Measurements from ENCODE around the gene CUL7.

The CUL7 gene

DNA sequence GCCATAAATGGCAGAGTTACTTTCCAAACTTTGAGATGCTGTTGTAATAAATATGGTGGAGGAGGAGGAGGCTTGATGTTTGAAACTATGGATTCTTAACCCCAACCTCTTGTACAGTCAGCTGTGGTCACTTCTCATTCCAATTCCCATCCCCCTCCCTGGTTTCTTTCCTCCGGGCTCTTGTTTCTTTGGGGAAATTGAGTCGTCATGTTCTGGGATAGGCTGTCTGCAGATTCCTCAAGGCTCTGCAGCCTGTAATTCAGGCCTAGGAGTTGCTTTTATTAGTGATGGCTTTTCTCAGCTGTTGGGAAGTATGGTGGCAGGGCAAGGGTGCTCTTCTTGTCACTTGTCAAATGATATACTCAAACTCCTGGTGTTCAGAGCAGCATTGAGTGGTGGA is 25.0 kb upstream of the CUL7 start:
- POLR2A ChIA-PET: no interaction called here
- TF ChIP-seq, protein P1, sequence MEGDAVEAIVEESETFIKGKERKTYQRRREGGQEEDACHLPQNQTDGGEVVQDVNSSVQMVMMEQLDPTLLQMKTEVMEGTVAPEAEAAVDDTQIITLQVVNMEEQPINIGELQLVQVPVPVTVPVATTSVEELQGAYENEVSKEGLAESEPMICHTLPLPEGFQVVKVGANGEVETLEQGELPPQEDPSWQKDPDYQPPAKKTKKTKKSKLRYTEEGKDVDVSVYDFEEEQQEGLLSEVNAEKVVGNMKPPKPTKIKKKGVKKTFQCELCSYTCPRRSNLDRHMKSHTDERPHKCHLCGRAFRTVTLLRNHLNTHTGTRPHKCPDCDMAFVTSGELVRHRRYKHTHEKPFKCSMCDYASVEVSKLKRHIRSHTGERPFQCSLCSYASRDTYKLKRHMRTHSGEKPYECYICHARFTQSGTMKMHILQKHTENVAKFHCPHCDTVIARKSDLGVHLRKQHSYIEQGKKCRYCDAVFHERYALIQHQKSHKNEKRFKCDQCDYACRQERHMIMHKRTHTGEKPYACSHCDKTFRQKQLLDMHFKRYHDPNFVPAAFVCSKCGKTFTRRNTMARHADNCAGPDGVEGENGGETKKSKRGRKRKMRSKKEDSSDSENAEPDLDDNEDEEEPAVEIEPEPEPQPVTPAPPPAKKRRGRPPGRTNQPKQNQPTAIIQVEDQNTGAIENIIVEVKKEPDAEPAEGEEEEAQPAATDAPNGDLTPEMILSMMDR (IDR thresholded peaks at IDR 0.05; ENCODE audit: control extremely low read depth, extremely low read depth, low read depth, missing control alignments): no peak
- no peak for DNase-seq (ENCODE audit: extremely low spot score)
- CTCF ChIA-PET: interaction anchor here (1.0 kb wide), 1 partner anchor 65 kb away, joined by 3 read pairs; no protein-coding TSS in a partner anchor

DNA sequence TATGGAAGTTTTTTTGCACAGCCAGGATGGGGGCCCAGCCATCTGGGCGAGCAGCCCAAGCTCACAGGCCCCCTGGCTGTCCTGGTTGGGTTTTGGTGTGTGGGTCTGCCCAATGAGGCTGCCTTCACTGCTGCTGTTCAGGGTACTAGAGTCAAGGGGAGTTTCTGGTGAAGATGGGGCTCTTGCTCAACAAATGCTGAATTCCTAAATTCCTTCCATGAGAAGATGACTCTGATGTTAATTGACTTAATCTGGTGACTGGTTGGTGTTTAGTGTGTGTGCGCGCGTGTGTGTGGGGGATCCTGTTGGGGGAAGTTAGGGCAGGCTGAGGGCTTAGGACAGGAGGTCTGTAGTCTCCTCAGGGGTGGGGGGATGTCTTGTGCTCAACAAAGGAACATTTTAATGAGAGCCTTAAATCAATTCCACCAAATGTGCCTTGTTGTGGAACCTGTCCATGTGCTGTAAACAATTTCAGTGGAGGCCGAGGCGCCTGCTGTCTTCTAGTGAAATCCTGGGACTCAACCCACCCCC is 24.4 kb upstream of the CUL7 start:
- POLR2A ChIA-PET: no interaction called here
- TF ChIP-seq, protein P1 (IDR thresholded peaks at IDR 0.05; ENCODE audit: control extremely low read depth, extremely low read depth, low read depth, missing control alignments): no peak
- CTCF ChIA-PET: interaction anchor here (2.2 kb wide), 1 partner anchor 66 kb away, joined by 8 read pairs; no protein-coding TSS in a partner anchor

DNA sequence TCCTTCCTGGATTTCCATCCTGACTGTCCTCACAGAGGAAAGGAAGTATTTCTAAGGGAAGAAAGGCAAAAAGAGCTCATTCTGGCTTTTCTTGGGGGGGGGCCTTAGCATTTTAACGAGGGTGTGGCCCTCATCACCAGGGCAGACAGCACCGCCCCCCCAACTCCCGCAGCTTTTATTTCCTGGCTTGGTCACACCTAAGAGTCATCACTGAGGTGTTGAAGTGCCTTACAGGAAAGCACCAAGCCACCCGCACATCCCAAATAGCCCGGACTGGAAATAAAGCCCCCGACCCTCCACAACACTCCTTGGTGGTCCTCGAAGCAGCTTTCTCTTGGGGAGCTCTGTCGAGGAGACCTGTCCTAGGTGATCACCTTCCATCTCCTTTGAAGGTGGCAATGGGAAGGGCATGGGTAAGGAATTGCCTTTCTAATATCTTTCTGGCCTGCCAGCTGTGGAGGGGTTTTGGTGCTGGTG is 23.7 kb upstream of the CUL7 start:
- TF ChIP-seq, protein P1 (IDR thresholded peaks at IDR 0.05; ENCODE audit: control extremely low read depth, extremely low read depth, low read depth, missing control alignments): no peak
- ChIA-PET CTCF (interaction anchor here (2.2 kb wide), 1 partner anchor 66 kb away, joined by 8 read pairs; no protein-coding TSS in a partner anchor), POLR2A (no interaction called here)
- no peak for DNase-seq (ENCODE audit: extremely low spot score)

More for the DNA sequence above, 24.4 kb upstream of the CUL7 start:
- no peak for DNase-seq (ENCODE audit: extremely low spot score)

DNA sequence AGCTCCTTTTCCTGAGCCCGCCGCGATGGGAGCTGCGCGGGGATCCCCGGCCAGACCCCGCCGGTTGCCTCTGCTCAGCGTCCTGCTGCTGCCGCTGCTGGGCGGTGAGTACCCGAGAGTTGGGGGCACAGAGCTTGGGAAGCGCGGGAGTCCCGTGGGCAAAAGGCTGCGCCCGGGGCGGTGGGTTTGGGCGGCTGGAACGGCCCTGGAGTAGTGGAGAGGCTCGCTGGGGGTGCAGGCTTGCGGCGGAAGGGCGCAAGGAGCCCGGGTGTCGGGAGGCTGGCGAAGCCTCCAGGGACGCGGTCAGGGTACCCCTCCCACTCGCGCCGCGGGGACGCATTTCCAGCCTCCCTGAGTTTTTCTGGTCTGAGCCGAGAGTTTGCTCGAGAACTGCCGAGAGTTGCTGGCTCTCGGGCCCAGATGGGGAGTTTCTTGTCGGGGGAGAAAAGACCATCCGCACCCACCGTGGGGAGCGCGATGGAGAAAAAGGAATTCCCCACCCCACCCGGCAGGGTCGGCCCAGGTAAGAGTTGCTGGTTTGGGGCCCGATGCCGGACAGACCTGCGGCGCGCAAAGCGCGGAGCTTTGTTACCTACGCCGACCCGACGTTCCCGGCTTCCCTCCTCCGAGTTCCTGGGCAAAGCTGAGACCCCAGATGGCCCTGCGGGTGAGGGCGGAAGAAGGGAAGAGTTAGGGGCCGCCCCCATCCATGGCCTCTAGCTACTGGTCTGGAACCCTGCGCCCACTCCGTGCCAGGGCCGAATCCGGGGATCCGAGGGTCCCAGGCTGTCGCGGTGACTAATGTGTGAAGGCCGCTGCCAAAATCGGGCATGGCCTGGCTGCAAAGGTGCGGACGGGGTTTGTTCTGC is 23.0 kb upstream of the CUL7 start:
- no peak for DNase-seq (ENCODE audit: extremely low spot score)
- TF ChIP-seq, protein P1 (IDR thresholded peaks at IDR 0.05; ENCODE audit: control extremely low read depth, extremely low read depth, low read depth, missing control alignments): no peak
- ChIA-PET CTCF (interaction anchor here (2.2 kb wide), 1 partner anchor 67 kb away, joined by 8 read pairs; no protein-coding TSS in a partner anchor), POLR2A (interaction anchor here (0.6 kb wide), 1 partner anchor 10 kb away, joined by 4 read pairs; no protein-coding TSS in a partner anchor)

DNA sequence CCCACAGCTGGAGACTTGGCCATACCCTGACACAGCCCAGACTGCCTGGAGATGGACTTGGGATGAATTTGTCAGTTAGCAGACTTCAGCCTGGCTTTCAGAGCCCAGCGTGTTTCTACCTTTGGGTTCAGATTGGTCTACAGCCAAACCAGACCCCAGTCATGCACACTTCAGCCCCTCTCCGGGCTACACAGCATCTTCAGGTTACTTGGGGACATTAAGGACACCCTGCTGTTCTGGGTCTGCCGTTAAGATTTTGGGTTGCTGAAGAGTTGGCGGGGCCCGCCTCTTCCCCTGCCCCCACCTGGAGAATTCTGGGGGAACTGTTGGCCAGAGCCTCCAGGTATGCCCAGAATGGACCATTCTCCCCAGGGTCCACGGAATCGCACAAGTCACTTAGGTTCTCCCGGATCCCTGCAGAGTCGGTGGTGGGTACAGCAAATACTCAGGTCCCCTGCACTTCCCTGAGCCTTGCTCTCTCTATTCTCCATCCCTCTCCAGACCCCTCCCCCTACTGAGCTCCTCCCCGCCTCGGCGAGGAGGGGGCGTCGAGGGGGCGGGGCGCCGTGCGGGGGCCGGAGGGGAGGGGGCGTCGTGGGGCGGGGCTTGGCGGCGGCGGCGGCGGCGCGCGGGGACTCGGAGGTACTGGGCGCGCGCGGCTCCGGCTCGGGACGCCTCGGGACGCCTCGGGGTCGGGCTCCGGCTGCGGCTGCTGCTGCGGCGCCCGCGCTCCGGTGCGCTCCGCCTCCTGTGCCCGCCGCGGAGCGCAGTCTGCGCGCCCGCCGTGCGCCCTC is 22.2 kb upstream of the CUL7 start, which contains the start of gene PTK7:
PTK7 (plus strand) TSS at position 645 of the 794 bp plus-strand sequence. CDS start 175 bp downstream, outside the sequence.
- TF ChIP-seq, protein P1 (IDR thresholded peaks at IDR 0.05; ENCODE audit: control extremely low read depth, extremely low read depth, low read depth, missing control alignments): no peak
- ChIA-PET CTCF (interaction anchor here (2.2 kb wide), 1 partner anchor 68 kb away, joined by 8 read pairs; no protein-coding TSS in a partner anchor), POLR2A (interaction anchor here (0.6 kb wide), 1 partner anchor 11 kb away, joined by 4 read pairs; no protein-coding TSS in a partner anchor)
- DNase-seq (ENCODE audit: extremely low spot score): no peak
